Measurements from ENCODE around the gene NPC1L1. TPM values are rescaled to one million over a fixed set of nuclear protein-coding genes. Genes with fewer than 3 reads are reported as not detected.
A peak's percentile ranks its signal among the peaks of the same experiment; 100 is the strongest.
"Not testable (repeated sequence)": the region's sequence is repeated elsewhere in the genome, so short reads cannot be mapped to it uniquely, and the experiment has no call there.

NPC1L1 gene
- total and polyA plus RNA-seq, 2 experiments from 2014 or later: 20.6 to 25.8 TPM

GRCh38 chr7:44565795-44566559 lies 24.8 kb upstream of the NPC1L1 start:
- peaks cover 9% of the 10 kb centered on the region for H3K79me2 ChIP-seq
- peak overlapping the region; percentile 24 for H3K27ac ChIP-seq
- DNase-seq (ENCODE audit: low spot score): no peak
- H4K20me1 ChIP-seq (ENCODE audit: insufficient read depth, poor library complexity, severe bottlenecking): no peaks in the 10 kb centered on the region
- no peak overlapping the region for H3K4me2 ChIP-seq
- no peaks in the 10 kb centered on the region for H3K9me3 ChIP-seq (ENCODE audit: low read depth)
- peaks cover 7% of the 10 kb centered on the region for H3K4me1 ChIP-seq (ENCODE audit: insufficient read depth)
- TF ChIP-seq EZH2phosphoT487 (IDR thresholded peaks at IDR 0.05; ENCODE audit: low read depth, severe bottlenecking, unreplicated experiment): no peak
- TF ChIP-seq EZH2 (IDR thresholded peaks at IDR 0.05; ENCODE audit: borderline replicate concordance): no peak
- TF ChIP-seq CTCF (IDR thresholded peaks at IDR 0.05; ENCODE audit: poor library complexity): no peak
- no peak overlapping the region for H3K4me3 ChIP-seq
- WGBS (ENCODE audit: low lambda C conversion rate, missing lambda C conversion rate): 90% methylated on average over 16 of the region's 16 CpGs
- no peaks in the 10 kb centered on the region for H3K27me3 ChIP-seq
- no peak overlapping the region for H2AFZ ChIP-seq
- H3K9me2 ChIP-seq (replicated peaks; ENCODE audit: insufficient read depth): no peaks in the 10 kb centered on the region
- H3K36me3 ChIP-seq (replicated peaks; ENCODE audit: insufficient read depth, low read depth): no peaks in the 10 kb centered on the region

DNA sequence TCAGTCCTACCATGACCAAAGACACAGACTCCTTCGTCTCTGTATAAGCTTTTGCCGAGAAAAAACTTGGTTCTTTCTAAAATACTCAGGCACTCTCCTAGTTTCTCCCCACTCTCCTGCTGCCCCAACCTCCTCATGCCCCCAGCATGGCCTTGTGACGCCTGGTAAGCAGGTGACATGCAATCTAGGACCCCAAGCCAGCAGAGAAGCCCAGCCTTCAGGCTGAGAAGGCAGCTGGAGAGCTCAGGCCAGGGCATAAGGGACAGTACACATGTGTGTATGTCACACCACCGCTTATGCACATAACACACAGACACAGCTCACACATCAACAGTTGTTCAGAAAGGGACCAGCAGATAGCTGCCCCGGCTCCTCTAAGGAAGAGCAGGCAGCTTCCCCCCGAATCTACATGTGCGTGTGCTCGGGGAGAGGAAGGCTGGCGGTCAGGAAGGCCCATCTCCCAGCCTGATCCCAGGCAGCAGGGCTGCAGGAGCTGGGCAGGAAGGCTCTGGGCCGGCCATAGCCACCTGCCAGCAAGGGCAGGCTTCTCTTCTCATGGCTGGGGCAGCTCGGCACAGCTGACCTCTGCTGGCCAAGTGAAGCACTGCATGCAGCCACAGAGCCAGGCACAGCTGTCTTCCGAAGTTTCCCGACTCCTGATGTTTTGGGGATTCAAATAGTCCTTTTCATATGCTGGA lies 24.1 kb upstream of the NPC1L1 start:
- no peaks in the 10 kb centered on the region for H3K36me3 ChIP-seq (replicated peaks; ENCODE audit: insufficient read depth, low read depth)
- no peak overlapping the region for H2AFZ ChIP-seq
- no peak overlapping the region for H3K4me3 ChIP-seq
- H3K79me2 ChIP-seq: peaks cover 2% of the 10 kb centered on the region
- H3K27me3 ChIP-seq: no peaks in the 10 kb centered on the region
- peak overlapping the region; percentile 24 for H3K27ac ChIP-seq
- H3K9me2 ChIP-seq (replicated peaks; ENCODE audit: insufficient read depth): no peaks in the 10 kb centered on the region
- WGBS (ENCODE audit: low lambda C conversion rate, missing lambda C conversion rate): 71% methylated on average over 13 of the region's 13 CpGs
- peak; percentile 77 for DNase-seq (ENCODE audit: low spot score)
- H3K4me1 ChIP-seq (ENCODE audit: insufficient read depth): peaks cover 7% of the 10 kb centered on the region
- TF ChIP-seq EZH2 (IDR thresholded peaks at IDR 0.05; ENCODE audit: borderline replicate concordance): no peak
- peak; percentile 85 for TF ChIP-seq CTCF (IDR thresholded peaks at IDR 0.05; ENCODE audit: poor library complexity)
- no peaks in the 10 kb centered on the region for H3K9me3 ChIP-seq (ENCODE audit: low read depth)
- H3K4me2 ChIP-seq: no peak overlapping the region
- no peaks in the 10 kb centered on the region for H4K20me1 ChIP-seq (ENCODE audit: insufficient read depth, poor library complexity, severe bottlenecking)

DNA sequence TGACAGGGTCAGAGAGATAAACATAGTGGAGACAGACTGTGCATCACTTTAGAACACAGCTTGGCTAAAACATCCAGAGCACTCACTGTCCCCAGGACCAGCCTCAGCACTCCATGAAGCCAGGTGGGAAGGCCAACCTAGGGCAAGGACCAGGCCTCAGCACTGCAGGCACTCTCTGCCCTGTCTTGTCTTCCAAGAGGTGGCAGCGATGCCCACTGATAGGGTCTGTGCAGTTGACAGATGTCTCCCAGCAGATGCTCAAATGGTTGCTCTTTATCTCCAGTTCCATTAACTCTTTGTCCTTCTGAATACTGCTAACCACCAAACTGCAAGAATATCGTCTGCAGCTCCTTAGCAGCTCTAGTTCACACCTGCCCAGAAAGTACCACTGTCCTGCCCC lies 23.5 kb upstream of the NPC1L1 start:
- TF ChIP-seq EZH2phosphoT487 (IDR thresholded peaks at IDR 0.05; ENCODE audit: low read depth, severe bottlenecking, unreplicated experiment) (no peak), EZH2 (IDR thresholded peaks at IDR 0.05; ENCODE audit: borderline replicate concordance) (no peak)
- no peak overlapping the region for H3K4me2 ChIP-seq
- no peaks in the 10 kb centered on the region for H3K27me3 ChIP-seq
- H3K4me3 ChIP-seq: no peak overlapping the region
- no peak overlapping the region for H3K27ac ChIP-seq
- no peaks in the 10 kb centered on the region for H3K9me2 ChIP-seq (replicated peaks; ENCODE audit: insufficient read depth)
- H3K9me3 ChIP-seq (ENCODE audit: low read depth): no peaks in the 10 kb centered on the region
- no peak overlapping the region for H2AFZ ChIP-seq
- peaks cover 2% of the 10 kb centered on the region for H3K79me2 ChIP-seq
- WGBS (ENCODE audit: low lambda C conversion rate, missing lambda C conversion rate): 92% methylated on average over 2 of the region's 2 CpGs
- H4K20me1 ChIP-seq (ENCODE audit: insufficient read depth, poor library complexity, severe bottlenecking): no peaks in the 10 kb centered on the region
- no peak for DNase-seq (ENCODE audit: low spot score)
- peaks cover 7% of the 10 kb centered on the region for H3K4me1 ChIP-seq (ENCODE audit: insufficient read depth)
- H3K36me3 ChIP-seq (replicated peaks; ENCODE audit: insufficient read depth, low read depth): no peaks in the 10 kb centered on the region

GRCh38 chr7:44563171-44563679 lies 22.1 kb upstream of the NPC1L1 start:
- Histone ChIP-seq H3K4me1 (ENCODE audit: insufficient read depth) (peaks cover 7% of the 10 kb centered on the region), H3K36me3 (replicated peaks; ENCODE audit: insufficient read depth, low read depth) (no peaks in the 10 kb centered on the region), H4K20me1 (ENCODE audit: insufficient read depth, poor library complexity, severe bottlenecking) (no peaks in the 10 kb centered on the region), H2AFZ (no peak overlapping the region), H3K79me2 (peaks cover 2% of the 10 kb centered on the region), H3K9me2 (replicated peaks; ENCODE audit: insufficient read depth) (no peaks in the 10 kb centered on the region), H3K4me3 (no peak overlapping the region), H3K27me3 (no peaks in the 10 kb centered on the region), H3K9me3 (ENCODE audit: low read depth) (no peaks in the 10 kb centered on the region), H3K4me2 (no peak overlapping the region), H3K27ac (peak overlapping the region; percentile 50)
- 100% methylated on average over 3 of the region's 3 CpGs for WGBS (ENCODE audit: low lambda C conversion rate, missing lambda C conversion rate)
- TF ChIP-seq EZH2 (IDR thresholded peaks at IDR 0.05; ENCODE audit: borderline replicate concordance) (no peak), CTCF (IDR thresholded peaks at IDR 0.05; ENCODE audit: poor library complexity) (no peak), EZH2phosphoT487 (IDR thresholded peaks at IDR 0.05; ENCODE audit: low read depth, severe bottlenecking, unreplicated experiment) (no peak)
- no peak for DNase-seq (ENCODE audit: low spot score)

GRCh38 chr7:44562622-44562962 lies 21.5 kb upstream of the NPC1L1 start:
- H3K4me2 ChIP-seq; H3K4me1 ChIP-seq (ENCODE audit: insufficient read depth): not testable (repeated sequence)
- H3K27ac ChIP-seq: peak overlapping the region; percentile 50

More at GRCh38 chr7:44562622-44562962, 21.5 kb upstream of the NPC1L1 start:
- not testable (repeated sequence) for H3K36me3 ChIP-seq (replicated peaks; ENCODE audit: insufficient read depth, low read depth); H2AFZ ChIP-seq; H3K9me3 ChIP-seq (ENCODE audit: low read depth); DNase-seq (ENCODE audit: low spot score); H3K79me2 ChIP-seq; H3K4me3 ChIP-seq; H3K27me3 ChIP-seq; H3K9me2 ChIP-seq (replicated peaks; ENCODE audit: insufficient read depth); H4K20me1 ChIP-seq (ENCODE audit: insufficient read depth, poor library complexity, severe bottlenecking)
- WGBS (ENCODE audit: low lambda C conversion rate, missing lambda C conversion rate): 73% methylated on average over 8 of the region's 8 CpGs

Data from hepatocyte (in vitro differentiated cells).